ENCODE measurements around the gene SNX10.

The SNX10 gene

DNA sequence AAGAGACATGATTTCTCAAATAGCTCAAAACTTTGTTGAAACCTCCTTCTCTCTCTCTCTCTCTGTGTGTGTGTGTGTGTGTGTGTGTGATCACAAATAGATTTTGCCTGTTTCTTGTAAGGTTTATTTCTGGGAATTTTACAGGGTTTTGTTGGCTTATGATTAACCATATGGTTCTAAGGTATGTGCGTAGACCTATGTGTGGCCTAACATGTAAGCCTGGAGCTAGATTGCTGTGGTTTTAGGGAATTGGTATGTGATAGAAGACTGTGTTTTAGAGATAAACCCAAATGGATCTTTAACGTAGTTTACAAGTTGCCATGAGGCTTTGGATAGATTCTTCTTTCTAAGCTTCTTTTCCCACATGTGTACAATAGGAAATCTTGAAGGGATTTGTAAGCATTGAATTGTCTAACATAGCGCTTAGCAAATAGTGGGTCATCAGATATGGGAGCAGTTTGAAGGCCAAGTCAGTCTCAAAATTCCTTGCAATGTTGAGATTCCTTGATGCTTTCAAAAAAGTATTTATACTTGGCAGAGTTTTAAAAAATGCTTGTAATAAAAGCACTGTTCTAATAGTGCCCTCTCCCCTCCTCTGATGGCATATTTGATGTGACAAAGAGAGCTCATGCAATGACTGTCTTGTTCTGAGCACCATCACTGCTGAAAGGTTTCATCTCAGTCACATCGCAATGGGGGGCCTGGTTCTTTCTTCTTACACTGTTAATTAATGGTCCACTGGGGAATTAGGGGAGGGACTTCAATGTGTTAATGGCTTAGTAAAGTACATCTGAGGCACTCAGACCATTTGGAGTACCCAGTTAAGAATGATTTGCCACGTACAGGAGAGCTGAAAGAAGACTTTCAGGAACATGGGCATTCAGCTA is 118.2 kb downstream of the SNX10 start:
- DNase-seq: no peak

GRCh38 chr7:26413007-26413691 is 121.5 kb downstream of the SNX10 start:
- no peak for DNase-seq

GRCh38 chr7:26416004-26416403 is 124.3 kb downstream of the SNX10 start:
- DNase-seq: no peak

- no peak for DNase-seq
Measured at GRCh38 chr7:26417911-26418413, 126.3 kb downstream of the SNX10 start.

DNA sequence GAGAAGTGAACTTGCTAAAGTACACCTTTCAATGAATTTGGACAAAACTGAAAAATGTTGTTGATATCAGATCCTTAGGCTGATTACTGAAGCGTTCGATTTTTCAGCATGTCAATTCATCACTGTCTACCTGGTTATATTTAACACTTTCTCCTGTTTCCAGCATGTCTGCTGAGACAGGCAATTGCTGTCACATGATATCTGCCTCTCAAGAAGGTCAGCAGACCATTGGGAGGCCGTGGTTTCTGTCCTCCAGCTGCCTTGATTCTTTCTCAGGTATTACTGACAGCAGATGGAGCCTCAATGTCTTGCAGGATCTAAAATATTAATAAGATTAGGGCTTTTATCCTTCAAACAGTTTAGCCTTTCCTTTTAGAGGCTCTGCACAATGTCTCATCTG is 127.5 kb downstream of the SNX10 start:
- DNase-seq: no peak

DNA sequence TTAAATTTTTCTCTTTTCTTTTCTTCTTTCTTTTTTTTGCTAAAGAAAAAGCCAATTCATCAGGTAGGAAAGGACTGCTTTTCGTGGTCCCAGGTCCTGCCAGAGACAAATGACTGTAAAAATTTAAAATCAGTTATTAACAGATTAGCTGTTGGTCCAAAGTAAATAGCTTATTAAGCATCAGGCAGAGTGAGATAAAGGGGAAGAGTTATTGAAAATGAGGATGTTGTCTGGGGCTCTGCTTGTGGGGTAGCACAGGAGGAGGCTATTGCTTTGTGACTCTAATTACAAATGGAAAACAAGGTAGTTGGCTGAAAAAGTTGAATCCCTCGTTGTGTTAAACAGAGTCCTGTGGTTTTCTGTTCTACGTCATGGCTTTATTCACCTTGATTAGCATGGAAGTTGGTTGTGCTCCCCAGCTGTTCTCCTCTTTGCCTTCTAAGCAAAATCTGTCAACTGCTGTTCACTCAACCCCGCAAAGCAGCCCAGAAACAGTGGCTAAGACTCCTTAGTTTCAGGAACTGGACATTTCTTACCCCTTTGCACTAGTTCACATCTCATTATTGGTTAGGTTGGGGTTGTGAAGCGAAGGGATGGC is 128.9 kb downstream of the SNX10 start:
- no peak for DNase-seq

- DNase-seq: no peak
Measured at GRCh38 chr7:26422761-26423160, 131.1 kb downstream of the SNX10 start.

GRCh38 chr7:26423436-26423835 is 131.8 kb downstream of the SNX10 start:
- DNase-seq: no peak

Measured in activated T-cell treated with anti-CD3 and anti-CD28 coated beads for 4 hours (primary cell).